ENCODE measurements around the gene ENGASE.

The ENGASE gene

GRCh38 chr17:79096477-79096876 lies 21.9 kb downstream of the ENGASE start:
- no peak for DNase-seq

DNA sequence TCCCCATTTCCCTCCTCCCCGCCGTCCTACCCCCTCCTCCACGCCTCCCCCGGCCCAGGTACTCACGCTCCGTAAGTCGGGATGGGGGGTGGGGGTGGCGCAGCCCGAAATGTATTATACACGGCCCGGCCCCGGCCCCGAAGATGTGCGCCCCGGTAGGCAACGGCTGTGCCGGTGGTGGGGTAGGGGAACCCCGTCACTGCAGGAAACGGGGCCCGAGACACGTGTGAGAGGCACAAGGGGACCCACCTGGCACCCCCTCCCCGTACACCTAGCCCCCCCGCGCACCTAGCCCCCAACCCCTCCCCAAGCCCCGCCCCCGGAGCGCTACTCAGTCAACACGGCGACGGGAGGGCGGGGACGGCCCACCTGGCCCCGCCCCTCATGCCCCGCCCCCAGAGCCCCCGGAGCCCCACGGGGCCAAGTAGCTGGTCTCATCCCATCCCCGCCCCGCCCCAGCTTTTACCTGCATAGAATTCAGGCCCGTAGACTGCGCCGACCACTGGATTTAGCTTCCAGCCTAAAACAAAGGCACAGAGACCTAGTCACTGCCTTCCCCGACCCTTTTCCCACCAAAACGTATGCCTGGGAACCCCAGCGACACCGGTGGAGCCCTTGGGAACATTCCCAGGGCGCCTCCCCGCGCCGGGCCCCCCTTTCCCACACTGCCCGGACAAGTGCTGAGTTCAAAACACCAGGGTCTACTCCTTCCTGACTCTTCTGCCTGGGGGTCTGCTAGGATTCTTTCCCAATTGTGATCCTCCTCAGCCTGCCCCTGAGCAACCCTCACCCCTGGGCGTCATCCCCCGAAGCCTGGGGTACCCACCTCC lies 22.8 kb downstream of the ENGASE start:
- no peak for DNase-seq

GRCh38 chr17:79098282-79098867 lies 23.8 kb downstream of the ENGASE start:
- DNase-seq, result no peak

DNA sequence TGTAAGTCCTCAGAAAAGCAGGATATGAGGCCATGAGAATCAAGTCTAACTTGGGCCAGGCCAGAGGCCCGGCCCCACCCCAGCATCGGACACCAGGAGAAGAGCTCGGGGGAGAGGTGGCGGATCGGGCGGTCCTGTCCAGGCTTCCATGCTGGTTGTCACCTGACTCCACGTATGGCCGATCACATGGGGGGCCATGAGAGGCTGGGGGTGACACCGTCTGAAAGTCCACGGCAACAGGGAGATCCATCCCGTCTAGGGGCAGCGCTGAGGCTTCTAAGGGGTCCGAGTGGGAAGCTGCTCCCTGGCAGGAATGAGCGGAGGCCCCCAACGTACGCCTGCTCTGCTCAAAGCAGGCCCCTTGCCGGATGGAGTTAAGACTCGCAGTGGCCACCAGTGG lies 25.8 kb downstream of the ENGASE start:
- DNase-seq, result no peak

- DNase-seq, result no peak
Measured at GRCh38 chr17:79101111-79101673, 26.6 kb downstream of the ENGASE start.

- DNase-seq, result no peak
Measured at GRCh38 chr17:79102214-79102613, 27.6 kb downstream of the ENGASE start.

- DNase-seq, result no peak
Measured at GRCh38 chr17:79104898-79105600, 30.4 kb downstream of the ENGASE start.

GRCh38 chr17:79105937-79106336 lies 31.3 kb downstream of the ENGASE start:
- DNase-seq, result no peak

- DNase-seq, result no peak
Measured at GRCh38 chr17:79106958-79107357, 32.3 kb downstream of the ENGASE start.

- no peak for DNase-seq
Measured at GRCh38 chr17:79107499-79108231, 33.0 kb downstream of the ENGASE start.

- no peak for DNase-seq
Measured at GRCh38 chr17:79108232-79108850, 33.7 kb downstream of the ENGASE start.

GRCh38 chr17:79108870-79109269 lies 34.2 kb downstream of the ENGASE start:
- DNase-seq, result no peak

DNA sequence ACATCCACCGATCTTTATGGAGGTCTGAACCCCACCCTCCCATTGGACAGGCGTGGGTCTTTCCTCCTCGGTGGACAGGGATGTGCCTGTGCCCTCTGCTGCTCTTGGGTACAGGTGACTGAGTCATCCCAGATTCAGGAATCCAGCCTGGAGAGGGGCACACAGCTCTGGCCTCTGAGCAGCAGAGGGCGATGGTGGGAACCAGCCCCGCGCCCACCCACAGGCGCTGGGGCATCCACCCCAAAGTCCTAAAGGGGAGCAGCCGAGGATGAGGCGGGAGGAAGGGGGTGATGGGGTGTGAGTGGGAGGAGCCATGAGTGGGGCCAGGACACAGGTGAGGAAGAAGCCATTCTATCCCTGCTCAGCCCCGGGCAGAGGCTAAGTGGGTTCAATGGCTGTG lies 35.0 kb downstream of the ENGASE start:
- no peak for DNase-seq

- no peak for DNase-seq
Measured at GRCh38 chr17:79111097-79111496, 36.5 kb downstream of the ENGASE start.

GRCh38 chr17:79112471-79112870 lies 37.8 kb downstream of the ENGASE start:
- DNase-seq, result no peak

GRCh38 chr17:79113699-79114457 lies 39.3 kb downstream of the ENGASE start:
- no peak for DNase-seq

DNA sequence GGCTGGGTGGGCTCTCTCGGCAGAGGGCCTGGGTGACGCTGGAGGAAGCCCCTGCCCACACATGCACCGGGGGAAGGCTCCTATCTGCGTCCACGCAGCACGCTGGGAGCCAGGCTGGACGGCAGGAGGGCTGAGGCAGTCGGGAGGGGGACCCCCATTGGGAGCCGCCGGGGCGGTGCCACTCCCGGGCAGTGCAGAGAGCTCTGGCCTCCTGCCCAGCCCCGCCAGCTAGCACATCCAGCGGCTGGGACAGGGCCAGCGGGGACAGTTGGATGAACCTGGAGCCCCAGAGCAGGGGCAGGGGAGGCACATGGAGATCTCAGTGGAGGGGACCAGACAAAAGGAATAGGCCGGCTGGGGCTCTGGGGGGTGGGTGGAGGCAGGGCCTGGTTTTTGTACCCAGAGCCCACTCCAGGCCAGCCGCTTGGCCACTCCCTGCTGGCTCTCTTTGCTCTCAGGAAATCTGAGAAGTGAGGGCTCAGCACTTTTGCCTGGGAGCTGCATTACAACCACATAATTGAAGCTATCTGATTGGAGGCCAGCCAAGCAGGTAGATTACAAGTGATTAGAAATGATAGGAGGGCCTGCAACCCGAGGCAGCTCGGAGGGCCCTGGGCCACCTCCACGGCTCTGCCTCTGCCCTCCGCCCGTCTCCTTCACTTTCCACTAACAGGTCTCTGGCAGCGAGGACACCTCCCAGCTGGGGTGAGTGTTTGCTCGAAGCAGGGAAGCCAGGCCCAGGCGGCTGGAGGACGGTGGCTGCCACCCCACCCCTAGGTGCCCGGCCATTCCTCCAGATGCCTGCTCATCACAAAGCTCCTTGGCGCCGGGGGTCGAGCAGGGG lies 40.1 kb downstream of the ENGASE start:
- DNase-seq, result no peak

- DNase-seq, result no peak
Measured at GRCh38 chr17:79115487-79115886, 40.9 kb downstream of the ENGASE start.

DNA sequence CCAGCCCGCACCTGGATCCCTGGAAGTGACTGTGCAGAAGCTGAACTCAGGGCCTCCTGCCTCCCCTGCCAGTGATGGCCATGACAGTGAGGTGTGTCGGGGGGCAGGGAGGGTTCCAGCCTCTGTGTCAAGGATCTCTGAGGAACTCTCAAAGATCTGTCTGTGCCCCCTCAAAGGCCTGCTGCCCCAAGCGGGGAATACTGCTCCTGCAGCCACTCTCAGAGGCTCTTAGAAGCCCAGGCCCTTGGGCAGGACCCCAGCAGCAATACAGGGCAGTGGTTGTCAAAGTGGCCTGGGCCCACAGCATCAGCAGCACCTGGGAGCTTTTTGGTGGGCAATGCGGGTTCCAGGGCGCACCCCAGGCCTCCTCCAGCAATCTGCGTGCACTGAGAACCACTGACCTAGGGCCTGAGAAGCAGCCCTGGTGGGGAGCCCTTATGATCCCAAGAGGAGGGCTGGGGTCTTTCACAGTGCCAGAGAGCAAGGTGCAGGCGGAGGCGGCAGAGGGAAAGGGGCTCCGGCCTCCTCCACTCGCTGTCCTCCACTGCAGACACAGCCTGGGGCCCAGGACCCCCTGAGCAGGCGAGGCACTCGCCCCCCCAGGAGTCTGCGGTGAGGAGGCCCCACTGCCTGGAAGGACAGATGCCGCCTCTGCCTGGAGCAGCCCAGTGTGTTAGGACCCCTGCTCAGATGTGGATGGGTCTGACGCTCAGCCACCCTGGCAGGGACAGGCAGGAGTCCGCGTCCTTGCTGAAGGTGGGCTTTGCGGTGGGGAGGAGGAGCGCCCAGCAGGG lies 42.1 kb downstream of the ENGASE start:
- DNase-seq, result no peak
